Measurements from ENCODE around the gene ZNF318. TPM values are rescaled to one million over a fixed set of nuclear protein-coding genes. Genes with fewer than 3 reads are reported as not detected.

The ZNF318 gene, protein sequence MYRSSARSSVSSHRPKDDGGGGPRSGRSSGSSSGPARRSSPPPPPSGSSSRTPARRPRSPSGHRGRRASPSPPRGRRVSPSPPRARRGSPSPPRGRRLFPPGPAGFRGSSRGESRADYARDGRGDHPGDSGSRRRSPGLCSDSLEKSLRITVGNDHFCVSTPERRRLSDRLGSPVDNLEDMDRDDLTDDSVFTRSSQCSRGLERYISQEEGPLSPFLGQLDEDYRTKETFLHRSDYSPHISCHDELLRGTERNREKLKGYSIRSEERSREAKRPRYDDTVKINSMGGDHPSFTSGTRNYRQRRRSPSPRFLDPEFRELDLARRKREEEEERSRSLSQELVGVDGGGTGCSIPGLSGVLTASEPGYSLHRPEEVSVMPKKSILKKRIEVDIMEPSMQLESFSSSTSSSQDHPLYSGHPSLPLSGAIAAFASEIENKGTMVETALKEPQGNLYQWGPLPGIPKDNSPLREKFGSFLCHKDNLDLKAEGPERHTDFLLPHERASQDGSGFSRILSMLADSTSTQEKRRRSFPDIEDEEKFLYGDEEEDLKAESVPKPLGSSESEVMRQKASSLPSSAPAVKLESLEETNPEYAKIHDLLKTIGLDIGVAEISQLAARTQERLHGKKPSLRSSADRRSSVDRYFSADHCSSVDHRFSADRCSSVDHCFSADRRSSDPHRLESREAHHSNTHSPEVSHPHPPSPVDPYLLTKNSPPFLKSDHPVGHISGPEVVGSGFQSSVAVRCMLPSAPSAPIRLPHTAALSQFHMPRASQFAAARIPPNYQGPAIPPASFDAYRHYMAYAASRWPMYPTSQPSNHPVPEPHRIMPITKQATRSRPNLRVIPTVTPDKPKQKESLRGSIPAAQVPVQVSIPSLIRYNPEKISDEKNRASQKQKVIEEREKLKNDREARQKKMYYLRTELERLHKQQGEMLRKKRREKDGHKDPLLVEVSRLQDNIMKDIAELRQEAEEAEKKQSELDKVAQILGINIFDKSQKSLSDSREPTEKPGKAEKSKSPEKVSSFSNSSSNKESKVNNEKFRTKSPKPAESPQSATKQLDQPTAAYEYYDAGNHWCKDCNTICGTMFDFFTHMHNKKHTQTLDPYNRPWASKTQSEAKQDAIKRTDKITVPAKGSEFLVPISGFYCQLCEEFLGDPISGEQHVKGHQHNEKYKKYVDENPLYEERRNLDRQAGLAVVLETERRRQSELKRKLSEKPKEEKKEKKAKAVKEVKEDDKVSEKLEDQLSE (N-terminal part only)
- polyA plus RNA-seq (2011; rRNA removed) (9.2 and 10.3 TPM in 2 replicates), polyA plus RNA-seq (2017; fragmentation: RNase III; extraction: RNeasy Plus Mini Kit Qiagen cat#74134 plus additional on column Dnase treatment) (4.3 to 5.0 TPM (median 4.7 TPM) in 3 replicates), polyA minus RNA-seq (2011; rRNA and poly(A)+ RNA removed) (17.9 and 18.2 TPM in 2 replicates)
- 2.9 and 3.9 TPM in 2 replicates for polyA plus RNA-seq (2012; cell fraction: cytosol; rRNA removed)
- 3.9 and 4.1 TPM in 2 replicates for polyA plus RNA-seq (2012; cell fraction: nucleus; rRNA removed)

- WGBS (ENCODE audit: missing lambda C conversion rate): 0% methylated on average over 1 of the region's 104 CpGs
- no peak for FAIRE-seq
- Histone ChIP-seq H3K27ac (peak within 1 kb of the TSS; percentile 88 to 91), H3K9me3 (no peaks in the 10 kb centered on the region), H3K4me3 (peak within 1 kb of the TSS; percentile 97), H3K4me2 (peak within 1 kb of the TSS; percentile 83), H3K4me1 (peaks cover 11% of the 10 kb centered on the region; the same call in 2 of the 3 replicates)
- ATAC-seq: peak; percentile 98
- peak; percentile 70 to 94 for DNase-seq (ENCODE audit: low read depth in 1 of 2, low spot score in 1 of 2)
- POLR2A ChIA-PET: interaction anchor here (0.6 to 1.5 kb wide), 7 partner anchors 8 to 345 kb away, joined by 3 to 10 read pairs (median 3); no protein-coding TSS in a partner anchor
- CTCF ChIA-PET: interaction anchor here (0.7 kb wide), 1 partner anchor 81 kb away, joined by 4 read pairs; no protein-coding TSS in a partner anchor
- TF ChIP-seq HOXB5 (CRISPR knock-in tag; IDR thresholded peaks at IDR 0.05) (no peak), CEBPB (IDR thresholded peaks at IDR 0.05) (no peak), NPAS2 (CRISPR knock-in tag; IDR thresholded peaks at IDR 0.05; ENCODE audit: borderline replicate concordance) (no peak), RNF2 (IDR thresholded peaks at IDR 0.05; ENCODE audit: borderline replicate concordance, low read depth) (no peak), SMC3 (IDR thresholded peaks at IDR 0.05) (no peak), ZC3H11A (IDR thresholded peaks at IDR 0.05) (no peak), POLR2AphosphoS2 (conservative IDR thresholded peaks at IDR 0.05; ENCODE audit: low read length) (no peak), MYC (IDR thresholded peaks at IDR 0.05; ENCODE audit: borderline replicate concordance, low read length) (no peak), MAZ (IDR thresholded peaks at IDR 0.05; ENCODE audit: borderline replicate concordance, low read depth, low read length) (0 out of 2 replicates have a peak, but pooled peaks have one; percentile 33), EHMT2 (IDR thresholded peaks at IDR 0.05; ENCODE audit: low read depth) (no peak), BHLHE40 (IDR thresholded peaks at IDR 0.05; ENCODE audit: low read depth, low read length) (no peak), FOSB (CRISPR knock-in tag; IDR thresholded peaks at IDR 0.05) (no peak), JUN (IDR thresholded peaks at IDR 0.05) (peak in 1 of 2 experiments; percentile 29; a peak in 1 of 5 replicates), ELK1 (IDR thresholded peaks at IDR 0.05; ENCODE audit: low read depth, low read length) (no peak), NR3C1 (IDR thresholded peaks at IDR 0.05) (no peak), POLR2A (IDR thresholded peaks at IDR 0.05; ENCODE audit: low read length) (peak; percentile 52), HDAC2 (IDR thresholded peaks at IDR 0.05) (no peak), TP53 (CRISPR knock-in tag; IDR thresholded peaks at IDR 0.05) (no peak)
- TF ChIP-seq, protein P1, sequence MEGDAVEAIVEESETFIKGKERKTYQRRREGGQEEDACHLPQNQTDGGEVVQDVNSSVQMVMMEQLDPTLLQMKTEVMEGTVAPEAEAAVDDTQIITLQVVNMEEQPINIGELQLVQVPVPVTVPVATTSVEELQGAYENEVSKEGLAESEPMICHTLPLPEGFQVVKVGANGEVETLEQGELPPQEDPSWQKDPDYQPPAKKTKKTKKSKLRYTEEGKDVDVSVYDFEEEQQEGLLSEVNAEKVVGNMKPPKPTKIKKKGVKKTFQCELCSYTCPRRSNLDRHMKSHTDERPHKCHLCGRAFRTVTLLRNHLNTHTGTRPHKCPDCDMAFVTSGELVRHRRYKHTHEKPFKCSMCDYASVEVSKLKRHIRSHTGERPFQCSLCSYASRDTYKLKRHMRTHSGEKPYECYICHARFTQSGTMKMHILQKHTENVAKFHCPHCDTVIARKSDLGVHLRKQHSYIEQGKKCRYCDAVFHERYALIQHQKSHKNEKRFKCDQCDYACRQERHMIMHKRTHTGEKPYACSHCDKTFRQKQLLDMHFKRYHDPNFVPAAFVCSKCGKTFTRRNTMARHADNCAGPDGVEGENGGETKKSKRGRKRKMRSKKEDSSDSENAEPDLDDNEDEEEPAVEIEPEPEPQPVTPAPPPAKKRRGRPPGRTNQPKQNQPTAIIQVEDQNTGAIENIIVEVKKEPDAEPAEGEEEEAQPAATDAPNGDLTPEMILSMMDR (IDR thresholded peaks at IDR 0.05): no peak
- TF ChIP-seq, protein P2, sequence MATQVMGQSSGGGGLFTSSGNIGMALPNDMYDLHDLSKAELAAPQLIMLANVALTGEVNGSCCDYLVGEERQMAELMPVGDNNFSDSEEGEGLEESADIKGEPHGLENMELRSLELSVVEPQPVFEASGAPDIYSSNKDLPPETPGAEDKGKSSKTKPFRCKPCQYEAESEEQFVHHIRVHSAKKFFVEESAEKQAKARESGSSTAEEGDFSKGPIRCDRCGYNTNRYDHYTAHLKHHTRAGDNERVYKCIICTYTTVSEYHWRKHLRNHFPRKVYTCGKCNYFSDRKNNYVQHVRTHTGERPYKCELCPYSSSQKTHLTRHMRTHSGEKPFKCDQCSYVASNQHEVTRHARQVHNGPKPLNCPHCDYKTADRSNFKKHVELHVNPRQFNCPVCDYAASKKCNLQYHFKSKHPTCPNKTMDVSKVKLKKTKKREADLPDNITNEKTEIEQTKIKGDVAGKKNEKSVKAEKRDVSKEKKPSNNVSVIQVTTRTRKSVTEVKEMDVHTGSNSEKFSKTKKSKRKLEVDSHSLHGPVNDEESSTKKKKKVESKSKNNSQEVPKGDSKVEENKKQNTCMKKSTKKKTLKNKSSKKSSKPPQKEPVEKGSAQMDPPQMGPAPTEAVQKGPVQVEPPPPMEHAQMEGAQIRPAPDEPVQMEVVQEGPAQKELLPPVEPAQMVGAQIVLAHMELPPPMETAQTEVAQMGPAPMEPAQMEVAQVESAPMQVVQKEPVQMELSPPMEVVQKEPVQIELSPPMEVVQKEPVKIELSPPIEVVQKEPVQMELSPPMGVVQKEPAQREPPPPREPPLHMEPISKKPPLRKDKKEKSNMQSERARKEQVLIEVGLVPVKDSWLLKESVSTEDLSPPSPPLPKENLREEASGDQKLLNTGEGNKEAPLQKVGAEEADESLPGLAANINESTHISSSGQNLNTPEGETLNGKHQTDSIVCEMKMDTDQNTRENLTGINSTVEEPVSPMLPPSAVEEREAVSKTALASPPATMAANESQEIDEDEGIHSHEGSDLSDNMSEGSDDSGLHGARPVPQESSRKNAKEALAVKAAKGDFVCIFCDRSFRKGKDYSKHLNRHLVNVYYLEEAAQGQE (IDR thresholded peaks at IDR 0.05): no peak
- TF ChIP-seq, protein P3, sequence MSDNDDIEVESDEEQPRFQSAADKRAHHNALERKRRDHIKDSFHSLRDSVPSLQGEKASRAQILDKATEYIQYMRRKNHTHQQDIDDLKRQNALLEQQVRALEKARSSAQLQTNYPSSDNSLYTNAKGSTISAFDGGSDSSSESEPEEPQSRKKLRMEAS (IDR thresholded peaks at IDR 0.05): 0 out of 2 replicates have a peak, but pooled peaks have one; percentile 67
- TF ChIP-seq, protein P4, sequence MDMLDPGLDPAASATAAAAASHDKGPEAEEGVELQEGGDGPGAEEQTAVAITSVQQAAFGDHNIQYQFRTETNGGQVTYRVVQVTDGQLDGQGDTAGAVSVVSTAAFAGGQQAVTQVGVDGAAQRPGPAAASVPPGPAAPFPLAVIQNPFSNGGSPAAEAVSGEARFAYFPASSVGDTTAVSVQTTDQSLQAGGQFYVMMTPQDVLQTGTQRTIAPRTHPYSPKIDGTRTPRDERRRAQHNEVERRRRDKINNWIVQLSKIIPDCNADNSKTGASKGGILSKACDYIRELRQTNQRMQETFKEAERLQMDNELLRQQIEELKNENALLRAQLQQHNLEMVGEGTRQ (IDR thresholded peaks at IDR 0.05): peak; percentile 93
- TF ChIP-seq, protein P5, sequence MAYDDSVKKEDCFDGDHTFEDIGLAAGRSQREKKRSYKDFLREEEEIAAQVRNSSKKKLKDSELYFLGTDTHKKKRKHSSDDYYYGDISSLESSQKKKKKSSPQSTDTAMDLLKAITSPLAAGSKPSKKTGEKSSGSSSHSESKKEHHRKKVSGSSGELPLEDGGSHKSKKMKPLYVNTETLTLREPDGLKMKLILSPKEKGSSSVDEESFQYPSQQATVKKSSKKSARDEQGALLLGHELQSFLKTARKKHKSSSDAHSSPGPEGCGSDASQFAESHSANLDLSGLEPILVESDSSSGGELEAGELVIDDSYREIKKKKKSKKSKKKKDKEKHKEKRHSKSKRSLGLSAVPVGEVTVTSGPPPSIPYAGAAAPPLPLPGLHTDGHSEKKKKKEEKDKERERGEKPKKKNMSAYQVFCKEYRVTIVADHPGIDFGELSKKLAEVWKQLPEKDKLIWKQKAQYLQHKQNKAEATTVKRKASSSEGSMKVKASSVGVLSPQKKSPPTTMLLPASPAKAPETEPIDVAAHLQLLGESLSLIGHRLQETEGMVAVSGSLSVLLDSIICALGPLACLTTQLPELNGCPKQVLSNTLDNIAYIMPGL (CRISPR knock-in tag; IDR thresholded peaks at IDR 0.05; ENCODE audit: borderline replicate concordance): no peak
Observed at GRCh38 chr6:43369174-43370002, at the start of gene ZNF318. TSS of gene ZNF318 (minus strand) at chr6:43369647. CDS start at chr6:43369365, 282 bp downstream.

All from A549 (cell line).